ENCODE data around the gene ALG9. TPM values are rescaled to one million over a fixed set of nuclear protein-coding genes. Genes with fewer than 3 reads are reported as not detected.

The ALG9 gene
- polyA plus RNA-seq, 1 experiment, result 40.0 TPM

- CTCF ChIA-PET, result no interaction called here
- POLR2A ChIA-PET, result no interaction called here
Observed at GRCh38 chr11:111911563-111912401, 40.4 kb upstream of the ALG9 start, which contains the start of gene CRYAB. Gene CRYAB, minus strand, starts transcription at chr11:111911770. Its CDS starts 46 bp downstream, at chr11:111911724.

GRCh38 chr11:111910676-111911562 is 39.5 kb upstream of the ALG9 start:
- no peak for DNase-seq (ENCODE audit: low read depth, low spot score)
- H3K9me3 ChIP-seq (ENCODE audit: control insufficient read depth, insufficient read depth, low read length), result no peaks in the 10 kb centered on the region; the same call in 1 of the 2 replicates
- CTCF ChIA-PET, result interaction anchor here (1.2 kb wide), 1 partner anchor 40 kb away, joined by 4 read pairs; the partner anchor contains the start of gene ALG9
- H3K27ac ChIP-seq (ENCODE audit: low read depth, low read length), result no peak overlapping the region
- POLR2A ChIA-PET, result no interaction called here
- peaks cover 3% of the 10 kb centered on the region for H3K27me3 ChIP-seq (ENCODE audit: control insufficient read depth, insufficient read depth, low read length)
- TF ChIP-seq, protein P1, sequence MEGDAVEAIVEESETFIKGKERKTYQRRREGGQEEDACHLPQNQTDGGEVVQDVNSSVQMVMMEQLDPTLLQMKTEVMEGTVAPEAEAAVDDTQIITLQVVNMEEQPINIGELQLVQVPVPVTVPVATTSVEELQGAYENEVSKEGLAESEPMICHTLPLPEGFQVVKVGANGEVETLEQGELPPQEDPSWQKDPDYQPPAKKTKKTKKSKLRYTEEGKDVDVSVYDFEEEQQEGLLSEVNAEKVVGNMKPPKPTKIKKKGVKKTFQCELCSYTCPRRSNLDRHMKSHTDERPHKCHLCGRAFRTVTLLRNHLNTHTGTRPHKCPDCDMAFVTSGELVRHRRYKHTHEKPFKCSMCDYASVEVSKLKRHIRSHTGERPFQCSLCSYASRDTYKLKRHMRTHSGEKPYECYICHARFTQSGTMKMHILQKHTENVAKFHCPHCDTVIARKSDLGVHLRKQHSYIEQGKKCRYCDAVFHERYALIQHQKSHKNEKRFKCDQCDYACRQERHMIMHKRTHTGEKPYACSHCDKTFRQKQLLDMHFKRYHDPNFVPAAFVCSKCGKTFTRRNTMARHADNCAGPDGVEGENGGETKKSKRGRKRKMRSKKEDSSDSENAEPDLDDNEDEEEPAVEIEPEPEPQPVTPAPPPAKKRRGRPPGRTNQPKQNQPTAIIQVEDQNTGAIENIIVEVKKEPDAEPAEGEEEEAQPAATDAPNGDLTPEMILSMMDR (IDR thresholded peaks at IDR 0.05; ENCODE audit: low read depth, low read length), result no peak
- H3K4me3 ChIP-seq (ENCODE audit: low read depth, low read length), result no peak overlapping the region

More at GRCh38 chr11:111911563-111912401, 40.4 kb upstream of the ALG9 start, which contains the start of gene CRYAB:
- H3K27ac ChIP-seq (ENCODE audit: low read depth, low read length), result peak within 1 kb of the TSS; percentile 58
- H3K9me3 ChIP-seq (ENCODE audit: control insufficient read depth, insufficient read depth, low read length), result no peaks in the 10 kb centered on the region; the same call in 1 of the 2 replicates
- TF ChIP-seq, protein P1 (IDR thresholded peaks at IDR 0.05; ENCODE audit: low read depth, low read length), result no peak
- H3K4me3 ChIP-seq (ENCODE audit: low read depth, low read length), result no peak within 1 kb of the TSS
- H3K27me3 ChIP-seq (ENCODE audit: control insufficient read depth, insufficient read depth, low read length), result peaks cover 3% of the 10 kb centered on the region
- DNase-seq (ENCODE audit: low read depth, low spot score), result peak; percentile 24

DNA sequence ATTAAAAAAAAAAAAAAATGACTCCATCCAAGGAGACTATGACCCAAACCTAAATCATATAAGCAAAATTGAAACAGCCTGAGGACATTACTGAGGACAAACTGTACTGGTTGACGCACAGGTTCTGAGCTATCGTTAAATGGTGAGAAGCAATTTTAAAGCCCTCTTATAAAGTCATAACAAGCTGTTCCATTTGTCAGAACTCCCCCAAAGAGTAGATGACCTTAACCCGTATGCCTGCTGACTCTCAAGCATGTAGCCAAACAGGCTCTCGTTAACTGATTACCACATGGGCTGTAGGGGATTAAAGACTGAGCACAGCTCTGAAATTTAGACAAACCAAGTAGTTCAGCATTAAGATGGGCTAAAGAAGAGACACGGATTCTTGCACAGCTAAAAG is 38.0 kb upstream of the ALG9 start:
- ChIA-PET CTCF (interaction anchor here (0.7 kb wide), 1 partner anchor 18 kb away, joined by 4 read pairs; no protein-coding TSS in a partner anchor), POLR2A (no interaction called here)
- peaks cover 3% of the 10 kb centered on the region for H3K27me3 ChIP-seq (ENCODE audit: control insufficient read depth, insufficient read depth, low read length)
- H3K27ac ChIP-seq (ENCODE audit: low read depth, low read length), result no peak overlapping the region
- no peaks in the 10 kb centered on the region; the same call in 1 of the 2 replicates for H3K9me3 ChIP-seq (ENCODE audit: control insufficient read depth, insufficient read depth, low read length)
- no peak overlapping the region for H3K4me3 ChIP-seq (ENCODE audit: low read depth, low read length)
- TF ChIP-seq, protein P1 (IDR thresholded peaks at IDR 0.05; ENCODE audit: low read depth, low read length), result no peak
- DNase-seq (ENCODE audit: low read depth, low spot score), result no peak

DNA sequence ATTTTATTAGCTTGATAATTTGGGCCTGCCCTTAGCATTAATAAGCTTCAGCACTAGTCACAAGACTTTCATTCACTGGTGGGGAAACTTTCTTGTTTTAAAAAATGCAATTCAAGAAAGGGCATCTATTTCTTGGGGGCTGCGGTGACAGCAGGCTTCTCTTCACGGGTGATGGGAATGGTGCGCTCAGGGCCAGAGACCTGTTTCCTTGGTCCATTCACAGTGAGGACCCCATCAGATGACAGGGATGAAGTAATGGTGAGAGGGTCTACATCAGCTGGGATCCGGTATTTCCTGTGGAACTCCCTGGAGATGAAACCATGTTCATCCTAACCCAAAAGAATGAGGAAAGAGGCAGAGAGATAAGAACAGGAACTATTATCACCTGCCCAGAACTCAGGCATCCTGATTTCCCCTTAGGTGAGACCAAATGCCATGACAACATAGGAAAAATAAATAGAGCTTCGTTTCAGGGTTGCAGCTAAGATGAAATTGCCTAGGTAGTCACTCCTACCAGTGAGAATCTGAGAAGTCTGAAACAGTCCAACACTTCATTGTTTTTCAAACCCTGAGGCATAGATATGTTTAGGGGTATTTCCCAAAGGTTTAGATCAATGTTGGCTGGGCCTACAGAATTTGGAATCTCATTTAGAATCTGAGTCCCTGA is 37.4 kb upstream of the ALG9 start:
- Histone ChIP-seq H3K27me3 (ENCODE audit: control insufficient read depth, insufficient read depth, low read length) (peaks cover 3% of the 10 kb centered on the region), H3K4me3 (ENCODE audit: low read depth, low read length) (no peak overlapping the region), H3K9me3 (ENCODE audit: control insufficient read depth, insufficient read depth, low read length) (no peaks in the 10 kb centered on the region; the same call in 1 of the 2 replicates), H3K27ac (ENCODE audit: low read depth, low read length) (no peak overlapping the region)
- POLR2A ChIA-PET, result no interaction called here
- TF ChIP-seq, protein P1 (IDR thresholded peaks at IDR 0.05; ENCODE audit: low read depth, low read length), result no peak
- CTCF ChIA-PET, result no interaction called here
- no peak for DNase-seq (ENCODE audit: low read depth, low spot score)

Measured in AG04450 (cell line).